ENCODE measurements around the gene NAMPT.

- no peak for TF ChIP-seq JUNB (IDR thresholded peaks at IDR 0.05)
- no peak for TF ChIP-seq CTCF (IDR thresholded peaks at IDR 0.05)
- TF ChIP-seq POLR2A (IDR thresholded peaks at IDR 0.05; ENCODE audit: low read length) = no peak
- no peak for TF ChIP-seq EP300 (IDR thresholded peaks at IDR 0.05)
- TF ChIP-seq NR3C1 (IDR thresholded peaks at IDR 0.05) = no peak
- TF ChIP-seq BCL3 (IDR thresholded peaks at IDR 0.05) = no peak
- TF ChIP-seq KDM1A (IDR thresholded peaks at IDR 0.05; ENCODE audit: low read depth) = no peak
- no peak for TF ChIP-seq NFE2L2 (conservative IDR thresholded peaks at IDR 0.05; ENCODE audit: low read length)
- no peak for TF ChIP-seq RCOR1 (IDR thresholded peaks at IDR 0.05; ENCODE audit: low read depth, low read length)
- TF ChIP-seq CHD2 (IDR thresholded peaks at IDR 0.05; ENCODE audit: low read length, partially characterized antibody) = no peak
- no peak for TF ChIP-seq RAD21 (conservative IDR thresholded peaks at IDR 0.05 in 1 of 2, IDR thresholded peaks at IDR 0.05 in 1 of 2)
- no peak for TF ChIP-seq TFCP2L1 (CRISPR knock-in tag; IDR thresholded peaks at IDR 0.05)
- no peak for TF ChIP-seq REST (IDR thresholded peaks at IDR 0.05)
- TF ChIP-seq CEBPB (IDR thresholded peaks at IDR 0.05) = no peak
Measured at GRCh38 chr7:106236065-106236464, 48.7 kb downstream of the NAMPT start.

Measured in A549 (cell line).